ENCODE measurements around the gene RASGEF1C. TPM values are rescaled to one million over a fixed set of nuclear protein-coding genes. Genes with fewer than 3 reads are reported as not detected.

RASGEF1C gene
- total RNA-seq: not detected in 2 replicates

DNA sequence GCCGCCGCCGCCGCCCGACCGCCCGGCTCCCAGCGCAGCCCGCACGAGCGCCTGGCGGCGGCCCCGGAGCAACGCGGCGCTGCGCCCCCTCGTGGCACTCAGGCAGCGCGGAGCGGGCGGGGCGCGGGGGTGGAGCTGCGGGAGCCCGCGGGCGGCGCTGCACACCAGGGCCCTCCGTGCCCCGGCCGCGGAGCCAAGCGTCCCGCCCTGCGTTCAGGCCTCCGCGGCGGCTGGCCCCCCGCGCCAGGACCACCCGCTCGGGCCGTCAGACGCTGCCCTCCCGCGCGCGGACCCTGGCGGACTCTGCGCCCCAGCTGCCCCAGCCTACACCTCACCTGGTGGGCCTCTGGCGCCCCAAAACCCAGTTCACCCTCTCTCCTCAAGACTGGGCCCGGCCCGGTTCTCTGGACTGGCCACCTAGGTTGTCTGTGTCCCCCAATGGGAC, at the start of gene RASGEF1C:
RASGEF1C (minus strand) TSS at position 75 of the 445 bp plus-strand sequence. CDS start 71,159 bp downstream, outside the sequence.

DNA sequence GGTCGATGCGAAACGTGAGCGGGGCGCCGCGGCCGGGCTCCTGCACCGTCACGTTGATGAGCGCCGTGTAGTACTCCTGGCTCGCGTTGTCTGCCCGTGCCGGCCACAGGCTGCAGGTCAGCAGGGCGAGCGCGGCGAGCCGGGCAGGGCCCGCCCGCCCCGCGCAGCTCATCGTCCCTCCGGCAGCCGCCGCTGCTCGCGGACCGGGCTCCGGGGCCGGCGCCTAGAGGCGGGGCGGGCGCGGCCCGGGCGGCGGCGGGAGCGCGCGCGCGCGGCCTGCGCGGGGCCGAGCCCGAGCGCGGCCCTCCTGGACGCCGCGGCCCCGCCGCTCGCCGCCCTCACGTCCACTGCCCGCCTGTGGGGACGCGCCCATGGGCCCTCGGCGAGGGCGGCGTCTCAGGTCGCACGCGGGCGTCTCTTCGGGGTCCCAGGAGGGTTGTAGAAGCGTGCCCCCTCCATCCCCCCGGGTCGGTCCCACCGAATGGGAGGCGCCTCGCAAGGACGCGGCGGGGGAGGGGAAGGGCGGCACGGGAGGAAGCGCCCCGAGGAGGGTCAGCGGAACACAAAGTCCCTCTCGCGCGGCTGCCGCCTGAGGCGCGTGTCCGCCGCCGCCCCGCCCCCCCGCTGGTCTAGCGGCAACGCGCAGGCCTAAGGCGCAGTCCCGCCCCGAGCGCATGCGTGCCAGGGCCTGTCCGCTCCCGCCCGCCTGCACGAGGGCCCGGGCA, 137.3 kb downstream of the RASGEF1C start, which contains the start of gene RNF130:
RNF130 (minus strand) TSS at position 229 of the 725 bp plus-strand sequence; CDS start at position 172, 57 bp downstream.

Other genes with a start within 250 kb of the RASGEF1C start
- gene RNF130, start 137.5 kb downstream of the RASGEF1C start, total RNA-seq: 28.7 and 30.5 TPM in 2 replicates
- gene MAPK9, start 82.9 kb upstream of the RASGEF1C start, total RNA-seq: 30.1 and 35.2 TPM in 2 replicates
- gene GFPT2, start 144.1 kb upstream of the RASGEF1C start, total RNA-seq: 23.9 and 25.3 TPM in 2 replicates

Data from hair follicle dermal papilla cell (primary cell).